ENCODE results near the gene TOMM20. TPM values are rescaled to one million over a fixed set of nuclear protein-coding genes. Genes with fewer than 3 reads are reported as not detected.

The TOMM20 gene
- total RNA-seq, 1 experiment from 2014 or later, result 309 TPM

DNA sequence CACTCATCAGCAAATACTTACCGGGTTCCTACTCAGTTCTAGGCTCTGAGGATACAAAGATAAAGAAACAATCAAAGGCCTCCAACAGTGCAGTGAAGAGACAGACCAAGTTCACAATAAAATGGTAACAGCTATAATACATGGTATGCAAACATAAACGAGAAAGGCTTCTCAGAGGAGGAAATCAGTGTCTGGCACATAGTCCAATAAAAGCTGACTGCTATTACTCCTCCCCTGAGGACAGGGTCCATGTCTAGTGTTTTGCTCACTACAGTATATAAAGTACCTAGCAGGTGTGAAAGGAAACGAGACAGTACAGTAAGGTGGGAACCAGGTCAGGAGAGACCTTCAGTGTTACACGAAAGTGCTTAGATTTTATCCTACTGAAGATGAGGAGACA, 28.1 kb upstream of the TOMM20 start:
- H3K9me3 Mint-ChIP-seq (ENCODE audit: unreplicated experiment), result no peaks in the 10 kb centered on the region
- H3K36me3 Mint-ChIP-seq (ENCODE audit: insufficient read depth, unreplicated experiment), result no peaks in the 10 kb centered on the region
- H3K27ac Mint-ChIP-seq (ENCODE audit: low read depth, unreplicated experiment), result no peak overlapping the region
- TF ChIP-seq, protein P1, sequence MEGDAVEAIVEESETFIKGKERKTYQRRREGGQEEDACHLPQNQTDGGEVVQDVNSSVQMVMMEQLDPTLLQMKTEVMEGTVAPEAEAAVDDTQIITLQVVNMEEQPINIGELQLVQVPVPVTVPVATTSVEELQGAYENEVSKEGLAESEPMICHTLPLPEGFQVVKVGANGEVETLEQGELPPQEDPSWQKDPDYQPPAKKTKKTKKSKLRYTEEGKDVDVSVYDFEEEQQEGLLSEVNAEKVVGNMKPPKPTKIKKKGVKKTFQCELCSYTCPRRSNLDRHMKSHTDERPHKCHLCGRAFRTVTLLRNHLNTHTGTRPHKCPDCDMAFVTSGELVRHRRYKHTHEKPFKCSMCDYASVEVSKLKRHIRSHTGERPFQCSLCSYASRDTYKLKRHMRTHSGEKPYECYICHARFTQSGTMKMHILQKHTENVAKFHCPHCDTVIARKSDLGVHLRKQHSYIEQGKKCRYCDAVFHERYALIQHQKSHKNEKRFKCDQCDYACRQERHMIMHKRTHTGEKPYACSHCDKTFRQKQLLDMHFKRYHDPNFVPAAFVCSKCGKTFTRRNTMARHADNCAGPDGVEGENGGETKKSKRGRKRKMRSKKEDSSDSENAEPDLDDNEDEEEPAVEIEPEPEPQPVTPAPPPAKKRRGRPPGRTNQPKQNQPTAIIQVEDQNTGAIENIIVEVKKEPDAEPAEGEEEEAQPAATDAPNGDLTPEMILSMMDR (IDR thresholded peaks at IDR 0.05; ENCODE audit: unreplicated experiment), result no peak
- no peak overlapping the region for H3K4me3 Mint-ChIP-seq (ENCODE audit: unreplicated experiment)
- intact Hi-C loops (cut with micrococcal nuclease), result no loop called here
- no TSS peak for BruUV-seq (replicated peaks)
- no peaks in the 10 kb centered on the region for H3K27me3 Mint-ChIP-seq (ENCODE audit: insufficient read depth, unreplicated experiment)
- peaks cover 12% of the 10 kb centered on the region for H3K4me1 Mint-ChIP-seq (ENCODE audit: insufficient read depth, unreplicated experiment)
- no peak for DNase-seq (ENCODE audit: unreplicated experiment)
- POLR2A ChIA-PET, result interaction anchor here (0.5 to 7.8 kb wide), 6 partner anchors 9 to 28 kb away, joined by 3 to 131 read pairs (median 6); partner anchors contain the start of gene TOMM20
- CTCF ChIA-PET, result interaction anchor here (0.6 to 2.1 kb wide), 11 partner anchors 16 to 350 kb away, joined by 3 to 9 read pairs (median 4); no protein-coding TSS in a partner anchor

- no peak for DNase-seq (ENCODE audit: unreplicated experiment)
- intact Hi-C loops (cut with micrococcal nuclease), result no loop called here
- Mint-ChIP-seq H3K27me3 (ENCODE audit: insufficient read depth, unreplicated experiment) (no peaks in the 10 kb centered on the region), H3K4me1 (ENCODE audit: insufficient read depth, unreplicated experiment) (peaks cover 12% of the 10 kb centered on the region), H3K9me3 (ENCODE audit: unreplicated experiment) (no peaks in the 10 kb centered on the region), H3K27ac (ENCODE audit: low read depth, unreplicated experiment) (no peak overlapping the region), H3K4me3 (ENCODE audit: unreplicated experiment) (no peak overlapping the region), H3K36me3 (ENCODE audit: insufficient read depth, unreplicated experiment) (no peaks in the 10 kb centered on the region)
- ChIA-PET CTCF (interaction anchor here (0.6 to 2.1 kb wide), 10 partner anchors 15 to 669 kb away, joined by 3 to 9 read pairs (median 4); no protein-coding TSS in a partner anchor), POLR2A (interaction anchor here (0.5 to 7.8 kb wide), 8 partner anchors 8 to 28 kb away, joined by 3 to 131 read pairs (median 5); partner anchors contain the start of gene TOMM20)
- TF ChIP-seq, protein P1 (IDR thresholded peaks at IDR 0.05; ENCODE audit: unreplicated experiment), result no peak
- BruUV-seq (replicated peaks), result no TSS peak
Measured at GRCh38 chr1:235156265-235156664, 27.6 kb upstream of the TOMM20 start.

DNA sequence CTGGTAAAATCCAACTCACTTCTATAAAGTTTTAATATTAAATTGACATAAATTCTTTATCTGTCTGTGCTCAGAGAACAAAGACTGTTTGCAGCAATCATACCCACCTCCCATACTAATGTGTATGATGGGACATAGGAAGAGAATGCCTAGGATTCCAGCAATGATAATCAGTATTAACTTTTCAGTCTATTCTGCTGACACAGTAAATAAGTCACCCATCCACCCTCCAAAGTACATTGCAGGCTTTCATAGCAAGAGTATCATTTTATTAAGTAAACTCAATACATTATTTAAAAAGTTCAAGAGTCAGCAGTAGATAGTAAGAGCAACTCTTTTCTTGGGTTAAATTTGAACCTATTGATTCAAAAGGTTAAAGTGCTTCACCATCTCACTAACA, 23.6 kb upstream of the TOMM20 start:
- no peaks in the 10 kb centered on the region for H3K27me3 Mint-ChIP-seq (ENCODE audit: insufficient read depth, unreplicated experiment)
- CTCF ChIA-PET, result interaction anchor here (0.6 to 0.7 kb wide), 3 partner anchors 117 to 1029 kb away, joined by 3 to 4 read pairs (median 3); no protein-coding TSS in a partner anchor
- POLR2A ChIA-PET, result interaction anchor here (0.9 to 3.7 kb wide), 6 partner anchors 9 to 674 kb away, joined by 3 to 26 read pairs (median 5); partner anchors contain the start of genes RBM34 and TOMM20
- peaks cover 12% of the 10 kb centered on the region for H3K4me1 Mint-ChIP-seq (ENCODE audit: insufficient read depth, unreplicated experiment)
- BruUV-seq (replicated peaks), result no TSS peak
- H3K4me3 Mint-ChIP-seq (ENCODE audit: unreplicated experiment), result no peak overlapping the region
- intact Hi-C loops (cut with micrococcal nuclease), result no loop called here
- no peaks in the 10 kb centered on the region for H3K9me3 Mint-ChIP-seq (ENCODE audit: unreplicated experiment)
- no peak for DNase-seq (ENCODE audit: unreplicated experiment)
- H3K36me3 Mint-ChIP-seq (ENCODE audit: insufficient read depth, unreplicated experiment), result peaks cover 20% of the 10 kb centered on the region
- H3K27ac Mint-ChIP-seq (ENCODE audit: low read depth, unreplicated experiment), result no peak overlapping the region
- TF ChIP-seq, protein P1 (IDR thresholded peaks at IDR 0.05; ENCODE audit: unreplicated experiment), result no peak

DNA sequence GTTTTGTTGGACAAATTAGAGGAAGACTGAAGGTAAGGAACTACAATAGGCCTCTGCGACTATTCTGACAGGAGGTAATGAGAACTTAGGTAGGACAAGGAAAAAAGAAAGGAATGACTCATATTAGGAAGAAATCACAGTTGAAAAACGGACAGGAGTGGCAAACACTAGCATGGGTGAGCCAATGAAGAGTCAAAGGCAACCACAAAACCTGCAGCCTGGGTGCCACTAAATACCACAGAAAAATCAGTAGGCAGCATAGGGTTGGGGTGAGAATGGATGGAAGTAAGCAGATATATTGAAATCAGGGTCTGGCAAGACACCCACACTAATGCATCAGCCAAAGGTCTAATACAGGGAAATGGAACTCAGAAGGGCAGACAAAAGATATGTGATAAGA, 22.4 kb upstream of the TOMM20 start:
- H3K4me3 Mint-ChIP-seq (ENCODE audit: unreplicated experiment), result no peak overlapping the region
- TF ChIP-seq, protein P1 (IDR thresholded peaks at IDR 0.05; ENCODE audit: unreplicated experiment), result no peak
- intact Hi-C loops (cut with micrococcal nuclease), result no loop called here
- no TSS peak for BruUV-seq (replicated peaks)
- H3K27me3 Mint-ChIP-seq (ENCODE audit: insufficient read depth, unreplicated experiment), result no peaks in the 10 kb centered on the region
- H3K9me3 Mint-ChIP-seq (ENCODE audit: unreplicated experiment), result no peaks in the 10 kb centered on the region
- DNase-seq (ENCODE audit: unreplicated experiment), result no peak
- peaks cover 12% of the 10 kb centered on the region for H3K4me1 Mint-ChIP-seq (ENCODE audit: insufficient read depth, unreplicated experiment)
- peaks cover 29% of the 10 kb centered on the region for H3K36me3 Mint-ChIP-seq (ENCODE audit: insufficient read depth, unreplicated experiment)
- ChIA-PET CTCF (interaction anchor here (0.6 to 1.0 kb wide), 2 partner anchors 8 to 48 kb away, joined by 3 to 4 read pairs; no protein-coding TSS in a partner anchor), POLR2A (interaction anchor here (0.6 to 3.7 kb wide), 5 partner anchors 10 to 337 kb away, joined by 3 to 26 read pairs (median 3); partner anchors contain the start of gene RBM34)
- H3K27ac Mint-ChIP-seq (ENCODE audit: low read depth, unreplicated experiment), result peak overlapping the region; percentile 5
